ENCODE data around the gene KIAA1958. TPM values are rescaled to one million over a fixed set of nuclear protein-coding genes. Genes with fewer than 3 reads are reported as not detected.

KIAA1958 gene
- polyA plus RNA-seq, 1 of the 3 experiments (the other 2 are of a cell fraction), result 1.6 TPM

DNA sequence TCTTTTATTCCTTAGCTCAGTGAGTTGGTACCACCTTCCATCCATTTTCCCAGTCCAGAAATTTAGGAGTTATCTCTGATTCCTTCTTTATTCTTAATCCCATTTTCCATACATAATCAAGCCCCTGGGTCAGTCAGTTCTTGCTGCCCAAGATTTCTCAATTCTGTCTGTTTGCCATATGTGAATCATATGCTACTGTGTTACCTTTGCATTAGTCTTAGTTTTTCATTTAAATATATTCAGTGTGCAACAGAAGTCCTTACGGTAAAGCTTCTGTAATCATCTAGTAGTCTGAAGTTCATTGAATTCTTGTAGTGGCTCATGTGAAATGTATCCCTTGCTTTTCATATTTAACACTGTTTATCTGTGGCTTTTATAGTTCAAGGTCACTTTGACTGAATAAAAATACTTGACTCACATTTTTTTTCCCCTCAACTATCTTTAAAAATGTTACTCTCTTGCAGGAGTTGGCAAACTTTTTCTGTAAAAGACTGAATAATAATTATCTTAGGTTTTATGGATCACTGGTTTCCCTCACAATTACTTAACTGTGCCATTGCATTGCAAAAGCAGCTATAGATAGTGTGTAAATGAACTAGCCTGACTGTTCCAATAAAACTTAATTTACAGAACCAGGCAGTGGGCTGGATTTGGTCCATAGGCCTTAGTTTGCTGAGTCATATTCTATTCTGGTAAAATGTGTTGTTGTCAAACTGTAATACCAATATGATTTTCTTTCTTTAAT is 6.9 kb downstream of the KIAA1958 start:
- no peak overlapping the region for H3K4me3 ChIP-seq (ENCODE audit: low read depth in 2 of 2, low read length in 1 of 2)
- CTCF ChIA-PET, result interaction anchor here (1.4 kb wide), 1 partner anchor 212 kb away, joined by 3 read pairs; no protein-coding TSS in a partner anchor
- H3K27ac ChIP-seq (ENCODE audit: low read depth in 2 of 2, low read length in 1 of 2), result no peak overlapping the region
- peaks cover 6% of the 10 kb centered on the region for H3F3A ChIP-seq (replicated peaks; ENCODE audit: insufficient read depth)
- DNase-seq, result no peak
- peaks cover 76% of the 10 kb centered on the region for H3K79me2 ChIP-seq (ENCODE audit: insufficient read depth)
- POLR2A ChIA-PET, result no interaction called here
- no peak overlapping the region for H2AFZ ChIP-seq (ENCODE audit: low read depth)
- peaks cover 15 to 26% of the 10 kb centered on the region in 2 experiments for H3K36me3 ChIP-seq (replicated peaks in 1 of 2; ENCODE audit: control insufficient read depth in 1 of 2, insufficient read depth in 2 of 2, low read length in 1 of 2)
- no peaks in the 10 kb centered on the region for H4K20me1 ChIP-seq (ENCODE audit: insufficient read depth)
- H3K4me1 ChIP-seq (ENCODE audit: control insufficient read depth in 1 of 2, insufficient read depth in 2 of 2, low read depth in 1 of 2, low read length in 1 of 2), result peaks cover 19 to 22% of the 10 kb centered on the region in 2 experiments; a peak in 3 of 4 replicates
- H3K27me3 ChIP-seq (ENCODE audit: insufficient read depth), result no peaks in the 10 kb centered on the region
- no peak for TF ChIP-seq TEAD4 (IDR thresholded peaks at IDR 0.05; ENCODE audit: borderline replicate concordance, insufficient read depth)
- no peak for TF ChIP-seq RAD21 (IDR thresholded peaks at IDR 0.05; ENCODE audit: low read length)
- WGBS (ENCODE audit: low lambda C conversion rate), result 100% methylated on average over 1 of the region's 1 CpG
- H3K4me2 ChIP-seq, result no peak overlapping the region
- peaks cover 3% of the 10 kb centered on the region; the same call in 1 of the 2 replicates for H3K9me3 ChIP-seq
- no peaks in the 10 kb centered on the region for H3K9me2 ChIP-seq
- H3K9ac ChIP-seq, result no peak overlapping the region

GRCh38 chr9:112494153-112494552 is 7.5 kb downstream of the KIAA1958 start:
- Histone ChIP-seq H3K9ac (no peak overlapping the region), H2AFZ (ENCODE audit: low read depth) (no peak overlapping the region), H3F3A (replicated peaks; ENCODE audit: insufficient read depth) (peaks cover 6% of the 10 kb centered on the region), H3K79me2 (ENCODE audit: insufficient read depth) (peaks cover 76% of the 10 kb centered on the region), H3K9me2 (no peaks in the 10 kb centered on the region), H3K4me3 (ENCODE audit: low read depth in 2 of 2, low read length in 1 of 2) (no peak overlapping the region), H3K27ac (ENCODE audit: low read depth in 2 of 2, low read length in 1 of 2) (no peak overlapping the region), H3K36me3 (replicated peaks in 1 of 2; ENCODE audit: control insufficient read depth in 1 of 2, insufficient read depth in 2 of 2, low read length in 1 of 2) (peaks cover 15 to 26% of the 10 kb centered on the region in 2 experiments), H3K9me3 (peaks cover 3% of the 10 kb centered on the region; the same call in 1 of the 2 replicates), H3K4me1 (ENCODE audit: control insufficient read depth in 1 of 2, insufficient read depth in 2 of 2, low read depth in 1 of 2, low read length in 1 of 2) (peaks cover 14 to 21% of the 10 kb centered on the region in 2 experiments; a peak in 3 of 4 replicates), H3K27me3 (ENCODE audit: insufficient read depth) (no peaks in the 10 kb centered on the region), H3K4me2 (no peak overlapping the region), H4K20me1 (ENCODE audit: insufficient read depth) (no peaks in the 10 kb centered on the region)
- WGBS (ENCODE audit: low lambda C conversion rate), result 94% methylated on average over 1 of the region's 1 CpG
- TF ChIP-seq, protein P1, sequence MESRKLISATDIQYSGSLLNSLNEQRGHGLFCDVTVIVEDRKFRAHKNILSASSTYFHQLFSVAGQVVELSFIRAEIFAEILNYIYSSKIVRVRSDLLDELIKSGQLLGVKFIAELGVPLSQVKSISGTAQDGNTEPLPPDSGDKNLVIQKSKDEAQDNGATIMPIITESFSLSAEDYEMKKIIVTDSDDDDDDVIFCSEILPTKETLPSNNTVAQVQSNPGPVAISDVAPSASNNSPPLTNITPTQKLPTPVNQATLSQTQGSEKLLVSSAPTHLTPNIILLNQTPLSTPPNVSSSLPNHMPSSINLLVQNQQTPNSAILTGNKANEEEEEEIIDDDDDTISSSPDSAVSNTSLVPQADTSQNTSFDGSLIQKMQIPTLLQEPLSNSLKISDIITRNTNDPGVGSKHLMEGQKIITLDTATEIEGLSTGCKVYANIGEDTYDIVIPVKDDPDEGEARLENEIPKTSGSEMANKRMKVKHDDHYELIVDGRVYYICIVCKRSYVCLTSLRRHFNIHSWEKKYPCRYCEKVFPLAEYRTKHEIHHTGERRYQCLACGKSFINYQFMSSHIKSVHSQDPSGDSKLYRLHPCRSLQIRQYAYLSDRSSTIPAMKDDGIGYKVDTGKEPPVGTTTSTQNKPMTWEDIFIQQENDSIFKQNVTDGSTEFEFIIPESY (IDR thresholded peaks at IDR 0.05; ENCODE audit: borderline replicate concordance, low read depth), result no peak
- TF ChIP-seq SMC3 (IDR thresholded peaks at IDR 0.05; ENCODE audit: low read depth, low read length) (no peak), MEF2A (IDR thresholded peaks at IDR 0.05; ENCODE audit: borderline replicate concordance, low read depth) (no peak), CHD2 (IDR thresholded peaks at IDR 0.05; ENCODE audit: low read length, partially characterized antibody) (no peak), RAD21 (IDR thresholded peaks at IDR 0.05; ENCODE audit: low read length) (no peak), TEAD4 (IDR thresholded peaks at IDR 0.05; ENCODE audit: borderline replicate concordance, insufficient read depth) (no peak), TCF12 (IDR thresholded peaks at IDR 0.05) (no peak), POLR2AphosphoS5 (IDR thresholded peaks at IDR 0.05; ENCODE audit: low read depth, low read length) (no peak)
- ChIA-PET CTCF (no interaction called here), POLR2A (no interaction called here)
- no peak for DNase-seq
